Neural cell (in vitro differentiated cells): ENCODE results near the gene ARHGAP40. TPM values are rescaled to one million over a fixed set of nuclear protein-coding genes. Genes with fewer than 3 reads are reported as not detected.

Source experiments
- H2AFZ ChIP-seq: fragments of 200-600, 300-800 bp; sonication (generic), shearing (Covaris generic); 2 replicates; pipeline ENCODE4 v1.6.0; 2014; ENCODE audit warnings: low read depth, mild to moderate bottlenecking, antibody characterized with exemption, low read length, moderate library complexity
- H3F3A ChIP-seq: fragments of 200-600 bp; shearing (Covaris generic); 2 replicates; pipeline ENCODE4 v1.6.1; 2016; ENCODE audit warnings: mild to moderate bottlenecking, moderate library complexity, mixed read lengths, antibody characterized with exemption, low read length; ENCODE audit not compliant: insufficient read depth, poor library complexity, severe bottlenecking
- H3K27ac ChIP-seq: fragments of 200-600, 300-800 bp; sonication (generic), shearing (Covaris generic); 2 replicates; pipeline ENCODE4 v1.5.1; 2014; ENCODE audit warnings: mild to moderate bottlenecking, low read length, moderate library complexity
- H3K27me3 ChIP-seq: fragments of 300-800, 200-600 bp; sonication (generic), shearing (Covaris generic); 2 replicates; pipeline ENCODE4 v1.6.0; 2014; ENCODE audit warnings: mild to moderate bottlenecking, low read depth, low read length, moderate library complexity; ENCODE audit not compliant: insufficient read depth
- H3K36me3 ChIP-seq: fragments of 300-800, 200-600 bp; sonication (generic), shearing (Covaris generic); 2 replicates; pipeline ENCODE4 v1.5.1; 2014; ENCODE audit warnings: mild to moderate bottlenecking, antibody characterized with exemption, low read length, moderate library complexity; ENCODE audit not compliant: insufficient read depth
- H3K4me2 ChIP-seq: fragments of 300-800, 200-600 bp; sonication (generic), shearing (Covaris generic); 2 replicates; pipeline ENCODE4 v1.6.0; 2014; ENCODE audit warnings: mild to moderate bottlenecking, low read length
- H3K4me3 ChIP-seq: fragments of 300-800, 200-600 bp; sonication (generic), shearing (Covaris generic); 2 replicates; pipeline ENCODE4 v1.5.1; 2014; ENCODE audit warnings: mild to moderate bottlenecking, low read length, moderate library complexity
- H3K79me2 ChIP-seq: fragments of 200-600 bp; shearing (Covaris generic); replicated peaks from 2 replicates; pipeline ENCODE4 v1.6.0; 2014; ENCODE audit warnings: mild to moderate bottlenecking, low read length, moderate library complexity; ENCODE audit not compliant: insufficient read depth
- H3K9ac ChIP-seq: fragments of 300-800, 200-600 bp; sonication (generic), shearing (Covaris generic); 2 replicates; pipeline ENCODE4 v1.6.1; 2016; ENCODE audit warnings: mild to moderate bottlenecking, low read length, mixed read lengths
- H3K9me2 ChIP-seq: fragments of 200-600 bp; shearing (Covaris generic); 2 replicates; pipeline ENCODE4 v1.6.1; 2016; ENCODE audit warnings: mild to moderate bottlenecking, low read length, mixed read lengths; ENCODE audit not compliant: insufficient read depth
- H3K9me3 ChIP-seq: fragments of 200-600, 300-800 bp; sonication (generic), shearing (Covaris generic); 2 replicates; pipeline ENCODE4 v1.6.1; 2016; ENCODE audit warnings: mild to moderate bottlenecking, mixed run types, low read length, moderate library complexity, mixed read lengths
- H4K20me1 ChIP-seq: fragments of 200-600 bp; shearing (Covaris generic); 2 replicates; pipeline ENCODE4 v1.6.1; 2016; ENCODE audit warnings: mild to moderate bottlenecking, mixed run types; ENCODE audit not compliant: insufficient read depth
- CTCF ChIP-seq: fragments of 450-650 bp; IDR thresholded peaks from 2 replicates; pipeline ENCODE4 v1.5.1; 2014; ENCODE audit warnings: antibody characterized with exemption, mild to moderate bottlenecking, moderate library complexity; ENCODE audit not compliant: poor library complexity, severe bottlenecking
- EP300 ChIP-seq: fragments of 450-650 bp; conservative IDR thresholded peaks from 2 replicates; pipeline ENCODE4 v1.6.1; 2014; ENCODE audit warnings: antibody characterized with exemption, mild to moderate bottlenecking, moderate library complexity; ENCODE audit not compliant: poor library complexity, severe bottlenecking
- EZH2 ChIP-seq: fragments of 200-600, 300-800 bp; shearing (Covaris generic), sonication (generic); IDR thresholded peaks from 2 replicates; pipeline ENCODE4 v1.6.1; 2014; ENCODE audit warnings: antibody characterized with exemption, low read length, borderline replicate concordance, mild to moderate bottlenecking; ENCODE audit not compliant: insufficient read depth, poor library complexity, severe bottlenecking
- MXI1 ChIP-seq: fragments of 450-650 bp; conservative IDR thresholded peaks from 2 replicates; pipeline ENCODE4 v1.6.1; 2014; ENCODE audit warnings: antibody characterized with exemption, mild to moderate bottlenecking; ENCODE audit not compliant: poor library complexity, severe bottlenecking
- POLR2AphosphoS5 ChIP-seq: IDR thresholded peaks from 2 replicates; pipeline ENCODE4 v1.6.1; 2012
- RAD21 ChIP-seq: fragments of 450-650 bp; conservative IDR thresholded peaks from 2 replicates; pipeline ENCODE4 v1.6.1; 2014; ENCODE audit warnings: antibody characterized with exemption, mild to moderate bottlenecking, moderate library complexity
- REST ChIP-seq: IDR thresholded peaks from 2 replicates; pipeline ENCODE4 v1.6.1; 2012; ENCODE audit warnings: borderline replicate concordance
- SMC3 ChIP-seq: fragments of 450-650 bp; conservative IDR thresholded peaks from 2 replicates; pipeline ENCODE4 v1.6.1; 2014; ENCODE audit warnings: antibody characterized with exemption, mild to moderate bottlenecking, moderate library complexity; ENCODE audit not compliant: poor library complexity
- TAF1 ChIP-seq: IDR thresholded peaks from 2 replicates; pipeline ENCODE4 v1.6.1; 2012; ENCODE audit warnings: low read depth
- polyA plus RNA-seq: library from polyadenylated mRNA; depleted of rRNA; stranded (reverse); fragments of >200 nt; gene quantifications from 2 replicates; pipeline ENCODE4 v1.2.3, GENCODE V29; 2014

ARHGAP40 gene
- polyA plus RNA-seq, 1 donor from 2014 or later, result 0.61 TPM

- H3K9me3 ChIP-seq, result no peaks in the 10 kb centered on the region
- H3F3A ChIP-seq, result no peaks in the 10 kb centered on the region
- TF ChIP-seq RAD21, result no peak
- no peak for TF ChIP-seq REST
- TF ChIP-seq MXI1, result no peak
- peak; percentile 56 for TF ChIP-seq EZH2
- H3K4me3 ChIP-seq, result no peak overlapping the region
- no peaks in the 10 kb centered on the region for H4K20me1 ChIP-seq
- no peak overlapping the region for H3K9ac ChIP-seq
- H3K79me2 ChIP-seq, result no peaks in the 10 kb centered on the region
- no peaks in the 10 kb centered on the region for H3K9me2 ChIP-seq
- no peaks in the 10 kb centered on the region for H3K36me3 ChIP-seq
- no peaks in the 10 kb centered on the region for H3K27me3 ChIP-seq
- no peak overlapping the region for H2AFZ ChIP-seq
- no peak overlapping the region for H3K4me2 ChIP-seq
- no peak overlapping the region for H3K27ac ChIP-seq
These were observed 11.5 kb upstream of the ARHGAP40 start for GRCh38 chr20:38589967-38590675.

GRCh38 chr20:38590676-38591473, 10.7 kb upstream of the ARHGAP40 start:
- no peak overlapping the region for H2AFZ ChIP-seq
- H4K20me1 ChIP-seq, result no peaks in the 10 kb centered on the region
- no peak overlapping the region for H3K27ac ChIP-seq
- H3K36me3 ChIP-seq, result no peaks in the 10 kb centered on the region
- H3F3A ChIP-seq, result no peaks in the 10 kb centered on the region
- no peaks in the 10 kb centered on the region for H3K9me2 ChIP-seq
- no peak overlapping the region for H3K9ac ChIP-seq
- H3K9me3 ChIP-seq, result no peaks in the 10 kb centered on the region
- no peak overlapping the region for H3K4me2 ChIP-seq
- no peaks in the 10 kb centered on the region for H3K27me3 ChIP-seq
- H3K4me3 ChIP-seq, result no peak overlapping the region
- TF ChIP-seq REST, result no peak
- TF ChIP-seq EP300, result no peak
- no peak for TF ChIP-seq POLR2AphosphoS5
- no peak for TF ChIP-seq TAF1
- TF ChIP-seq SMC3, result no peak
- TF ChIP-seq CTCF, result no peak
- TF ChIP-seq EZH2, result no peak
- no peaks in the 10 kb centered on the region for H3K79me2 ChIP-seq
